Amniotic stem cell (primary cell): ENCODE results near the gene UBL7.

Source experiments
- DNase-seq: peaks from one replicate; lab custom pipeline; 2025; lab: John Stamatoyannopoulos, UW

The UBL7 gene

DNA sequence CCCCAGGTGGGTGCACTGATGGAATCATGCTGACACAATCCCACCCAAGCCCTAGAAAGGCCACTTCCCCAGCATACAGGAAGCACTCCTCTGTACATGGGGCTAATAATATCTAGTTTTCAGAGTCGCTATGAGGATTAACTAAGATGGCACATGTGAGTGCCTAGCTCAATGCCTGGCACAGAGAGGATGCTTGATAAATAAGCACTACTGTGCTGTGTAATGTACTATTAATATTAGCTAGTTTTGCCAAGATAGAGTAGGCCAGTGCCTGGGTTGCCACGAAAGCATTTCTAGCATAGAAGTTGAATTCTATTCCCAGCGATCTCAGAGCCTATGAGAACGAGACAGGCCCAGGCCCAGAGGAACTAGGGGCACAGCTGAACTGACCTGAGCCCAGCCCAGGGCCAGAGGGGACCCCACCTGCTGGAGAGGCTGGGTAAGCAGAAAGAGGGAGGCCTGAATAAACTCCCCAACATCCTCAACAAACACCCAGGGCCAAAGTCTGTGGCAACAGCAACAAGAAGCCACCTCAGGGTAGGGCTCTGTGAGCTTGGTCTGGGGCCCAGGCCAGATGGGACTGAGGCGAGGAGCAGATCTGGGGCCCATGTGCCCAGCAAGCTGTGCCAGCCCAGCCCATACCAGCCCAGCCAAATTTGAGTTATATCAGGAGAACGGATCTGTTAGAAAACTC is 19.6 kb downstream of the UBL7 start:
- no peak for DNase-seq

GRCh38 chr15:74438721-74439316 is 22.1 kb downstream of the UBL7 start:
- peak; percentile 59 for DNase-seq

- no peak for DNase-seq
Measured at GRCh38 chr15:74438206-74438605, 22.8 kb downstream of the UBL7 start.

DNA sequence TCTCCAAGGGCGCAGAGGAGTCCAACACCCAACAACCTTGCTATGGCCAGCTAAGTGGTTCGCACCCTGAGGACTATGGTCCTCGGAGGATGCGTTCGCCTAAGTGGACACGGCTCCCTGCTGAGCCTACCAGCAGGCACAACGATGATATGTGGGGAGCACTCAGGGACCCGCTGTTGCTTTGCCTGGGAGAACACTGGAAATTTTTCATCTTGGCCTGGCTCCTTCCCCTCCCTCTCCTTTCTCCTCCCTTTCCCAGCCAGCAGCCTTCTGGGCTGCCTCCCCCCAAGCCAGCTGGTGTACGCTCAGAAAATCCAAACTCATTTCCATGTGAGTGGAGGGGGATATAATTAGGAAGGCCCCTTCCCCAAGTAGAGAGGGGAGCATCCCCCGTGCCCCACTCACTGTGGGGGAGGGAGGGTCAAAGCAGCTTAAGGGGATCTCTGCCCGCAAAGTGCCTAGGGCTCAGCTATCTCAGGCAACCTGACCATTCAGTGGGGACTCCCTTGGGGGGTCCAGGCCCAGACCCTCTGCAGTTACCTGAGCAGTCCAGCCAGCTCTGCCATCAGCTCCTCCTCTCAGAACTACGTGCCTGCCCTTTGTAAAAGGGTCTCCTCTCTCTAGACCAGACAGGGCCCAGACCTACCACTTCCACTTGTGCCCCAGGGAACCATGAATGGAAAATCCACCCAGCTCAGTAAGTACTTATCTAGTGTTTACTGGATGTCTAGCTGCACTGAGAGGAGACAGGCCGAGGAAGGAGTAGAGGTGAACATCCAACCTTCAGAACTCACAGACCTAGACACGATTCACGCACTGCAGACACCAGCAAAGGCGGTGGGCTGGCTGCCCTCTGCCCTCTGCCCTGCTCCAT is 26.5 kb downstream of the UBL7 start:
- no peak for DNase-seq

GRCh38 chr15:74433592-74434262 is 27.2 kb downstream of the UBL7 start, which contains the start of gene SEMA7A:
SEMA7A (minus strand) TSS chr15:74433958; CDS start chr15:74433918, 40 bp downstream.
- DNase-seq: no peak

DNA sequence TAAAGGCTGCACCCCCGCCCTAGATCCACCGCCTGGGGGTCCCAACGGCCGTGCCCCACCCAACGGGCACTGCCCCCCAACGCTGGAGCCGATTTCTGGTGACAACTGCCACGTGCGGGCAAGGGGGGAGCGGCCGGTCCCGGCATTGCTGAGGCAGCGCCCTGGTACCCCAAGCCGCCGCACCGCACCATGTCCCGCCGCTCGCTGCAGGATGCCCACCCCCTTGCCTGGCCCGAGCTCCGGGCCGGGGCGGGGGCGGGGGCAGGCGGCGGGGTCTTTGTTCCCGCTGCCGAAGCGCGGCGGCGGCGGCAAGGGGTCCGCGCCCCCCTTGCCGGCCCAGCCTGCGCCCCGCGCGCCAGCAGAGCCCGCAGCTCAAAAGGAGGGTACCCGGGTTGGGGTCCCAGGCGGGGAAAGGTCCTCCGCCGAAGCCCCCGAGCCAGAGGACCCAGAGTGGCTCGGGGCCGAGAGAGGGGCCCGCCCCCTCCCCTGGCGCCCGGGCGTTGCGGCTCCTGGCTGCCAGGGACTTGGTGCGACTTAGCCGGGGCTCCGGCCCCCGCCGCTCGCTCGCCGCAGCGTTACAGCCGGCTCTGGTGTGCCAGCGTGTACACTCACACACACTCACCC is 27.9 kb downstream of the UBL7 start:
- no peak for DNase-seq

DNA sequence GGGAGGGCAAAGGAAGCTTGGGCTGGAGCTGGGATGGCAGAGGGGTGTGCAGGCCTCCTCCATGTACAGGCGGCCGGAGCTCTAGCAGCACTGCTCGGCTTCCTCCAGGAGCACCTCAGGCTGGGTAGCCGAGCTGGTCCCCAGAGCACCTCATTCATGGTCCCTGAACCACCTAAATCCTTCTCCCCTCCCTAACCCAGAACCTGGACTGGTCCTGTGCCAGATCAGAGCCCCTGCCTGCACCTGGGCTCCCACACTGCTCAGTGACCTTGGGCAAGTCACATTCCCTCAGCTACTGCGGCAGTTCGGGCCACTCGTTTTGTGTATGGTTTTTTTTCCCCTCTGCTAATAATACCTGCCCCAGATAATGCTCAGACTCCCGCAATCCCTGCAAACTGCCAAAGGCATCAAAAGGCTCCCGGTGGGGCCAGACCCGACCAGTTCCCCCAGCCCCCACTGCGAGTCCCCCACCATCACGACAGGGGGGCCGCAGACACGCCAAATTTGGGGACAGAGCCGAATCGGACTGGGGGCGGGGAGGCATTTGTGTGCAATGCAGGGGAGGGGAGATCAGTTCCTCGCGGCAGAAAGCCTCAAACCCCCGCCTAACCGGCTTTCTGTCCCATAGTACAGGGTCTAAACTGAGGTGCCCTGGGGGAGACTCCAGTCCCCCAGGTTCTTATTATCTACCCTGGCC is 28.5 kb downstream of the UBL7 start:
- no peak for DNase-seq

DNA sequence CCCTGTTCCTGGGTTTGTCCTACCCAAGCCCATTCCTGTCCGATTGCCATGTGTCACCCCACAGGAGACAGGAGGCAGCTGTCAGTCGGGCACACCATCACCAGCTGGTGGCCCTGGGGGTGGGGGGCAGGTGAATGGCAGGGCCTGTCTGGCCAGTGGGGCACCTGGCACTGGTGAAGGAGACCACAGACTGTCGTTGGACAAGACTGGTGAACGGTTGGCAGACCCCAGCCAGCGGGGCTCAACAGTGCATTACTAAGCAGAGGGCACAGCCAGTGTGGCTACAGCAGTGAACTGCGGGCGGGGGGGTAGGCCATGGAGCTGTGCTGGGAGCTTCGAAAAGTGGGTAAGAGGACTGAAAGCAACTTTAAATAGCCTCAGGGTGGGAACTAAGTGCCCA is 29.3 kb downstream of the UBL7 start:
- DNase-seq: no peak

GRCh38 chr15:74431116-74431515 is 29.8 kb downstream of the UBL7 start:
- DNase-seq: no peak

DNA sequence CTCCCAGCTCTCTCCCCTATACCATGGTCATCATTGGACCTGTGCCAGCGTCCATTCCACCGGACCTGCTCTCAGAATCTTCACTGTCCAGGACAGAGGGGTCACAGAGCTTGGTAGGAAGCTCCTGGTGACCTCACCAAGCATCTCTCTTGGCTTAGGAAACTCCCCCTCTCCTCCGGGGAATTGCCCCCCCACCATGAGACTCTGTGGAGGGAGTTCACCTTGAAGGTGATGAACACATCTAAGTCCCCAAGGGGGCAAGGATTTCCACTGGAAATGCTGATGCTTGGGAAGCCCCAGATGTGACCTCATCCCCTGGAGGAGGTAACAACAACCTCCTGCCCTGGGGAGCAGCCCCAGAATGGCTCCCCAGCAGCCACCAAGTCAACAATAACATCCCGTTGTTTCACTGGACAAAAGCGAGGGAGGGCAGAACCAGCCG is 30.4 kb downstream of the UBL7 start:
- no peak for DNase-seq

DNA sequence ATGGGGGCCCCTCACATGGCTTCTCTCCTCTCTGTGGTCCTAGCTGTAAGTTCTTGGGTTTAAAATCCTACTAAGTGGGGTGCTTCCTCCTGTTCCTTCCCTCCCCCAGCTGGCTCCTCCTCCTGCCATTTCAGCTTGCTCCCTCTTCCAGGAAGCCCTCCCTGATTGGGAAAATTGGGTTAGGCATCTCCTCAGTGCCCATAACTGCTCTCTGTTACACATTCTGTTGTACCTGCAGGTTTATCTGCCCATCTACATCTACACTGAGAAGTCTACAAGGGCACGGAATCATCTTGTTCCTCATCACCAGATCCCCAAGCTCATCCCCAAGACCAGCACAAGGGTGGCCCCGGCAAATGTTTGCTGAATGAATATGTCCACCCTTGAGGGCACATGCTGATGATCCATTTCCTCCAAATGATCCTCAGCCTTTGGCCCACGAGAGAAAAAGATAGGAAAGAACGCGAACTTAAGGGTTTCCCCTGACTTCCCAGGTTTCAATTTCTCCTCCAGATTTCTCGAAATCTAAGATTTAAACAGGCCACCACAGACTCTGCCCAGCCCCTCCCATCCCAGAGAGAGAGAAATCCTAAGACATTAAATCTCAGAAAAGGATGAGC is 31.1 kb downstream of the UBL7 start:
- no peak for DNase-seq

DNA sequence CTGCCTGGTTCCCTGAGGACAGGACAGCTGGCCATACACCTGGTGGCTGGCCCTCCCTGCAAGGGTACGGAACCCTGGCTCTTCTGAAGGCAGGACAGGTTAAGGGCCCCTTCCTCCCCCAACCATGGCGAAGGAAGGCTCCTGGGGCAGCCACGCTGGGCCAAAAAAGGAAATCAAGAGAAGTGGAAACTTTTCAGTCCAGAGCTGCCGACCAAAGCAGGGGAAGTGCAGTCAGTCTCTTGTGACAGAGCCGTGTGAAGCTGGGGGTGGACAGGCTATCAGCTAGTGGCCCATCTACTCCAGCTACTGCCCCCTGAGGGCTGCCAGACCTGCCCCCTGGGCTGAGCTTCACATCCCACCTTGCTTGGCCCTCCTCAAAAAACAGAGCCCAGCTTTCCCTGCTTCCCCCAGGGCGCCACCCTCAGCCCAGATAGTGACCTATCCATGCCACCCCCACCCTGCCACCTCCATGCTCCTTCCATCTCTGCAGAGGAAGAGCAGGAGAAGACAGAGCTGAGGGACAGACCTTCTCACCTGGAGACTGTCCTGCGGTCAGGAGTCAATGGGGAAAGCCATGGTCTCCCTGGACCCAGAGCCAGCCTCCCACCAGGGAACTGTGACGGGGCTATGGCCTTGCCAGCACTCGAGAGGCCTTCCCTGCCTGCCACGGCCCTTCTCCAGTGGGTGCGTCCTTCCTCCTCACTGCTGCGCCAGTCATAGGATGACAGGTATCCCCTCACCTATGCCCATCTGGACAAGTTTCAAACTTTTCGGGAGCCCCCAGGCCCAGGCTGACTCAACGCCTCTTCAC is 31.8 kb downstream of the UBL7 start:
- DNase-seq: no peak

GRCh38 chr15:74428442-74428787 is 32.5 kb downstream of the UBL7 start:
- DNase-seq: no peak

- no peak for DNase-seq
Measured at GRCh38 chr15:74427607-74428441, 33.1 kb downstream of the UBL7 start.

GRCh38 chr15:74426404-74427281 is 34.3 kb downstream of the UBL7 start:
- no peak for DNase-seq

DNA sequence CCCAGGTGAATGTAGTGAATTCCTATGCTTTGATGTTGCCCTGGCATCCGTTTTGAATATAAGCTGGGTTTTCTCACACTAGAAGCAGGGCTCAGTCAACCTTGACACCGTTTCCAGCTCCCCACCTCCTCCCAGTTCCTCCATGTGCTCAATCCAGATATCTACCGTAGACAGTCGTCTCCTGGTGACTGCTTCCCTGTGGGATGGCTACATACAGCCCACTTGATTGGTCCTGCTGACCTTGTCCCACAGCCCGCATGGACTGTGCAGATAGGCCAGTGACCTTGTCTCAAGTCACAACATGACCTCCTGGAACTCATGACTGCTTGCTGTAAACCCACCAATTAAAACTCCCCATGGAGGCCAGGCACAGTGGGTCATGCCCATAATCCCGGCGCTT is 35.3 kb downstream of the UBL7 start:
- no peak for DNase-seq

GRCh38 chr15:74424901-74425528 is 35.9 kb downstream of the UBL7 start:
- no peak for DNase-seq
